ENCODE results near the gene REM2.

GRCh38 chr14:22915886-22916521 lies 33.0 kb downstream of the REM2 start:
- TF ChIP-seq CTCF (conservative IDR thresholded peaks at IDR 0.05; ENCODE audit: low read length): no peak
- no peak for TF ChIP-seq EZH2phosphoT487 (IDR thresholded peaks at IDR 0.05; ENCODE audit: borderline replicate concordance, low read depth, low read length)

Measured in OCI-LY7 (cell line).